ENCODE results near the gene DPH1.

Gene DPH1

GRCh38 chr17:2058586-2059546, 28.9 kb downstream of the DPH1 start:
- Histone ChIP-seq H3K9me3 (no peaks in the 10 kb centered on the region), H3K27me3 (peaks cover 8% of the 10 kb centered on the region), H3K36me3 (no peaks in the 10 kb centered on the region), H3K4me3 (ENCODE audit: low read depth, low read length) (no peak overlapping the region), H3K4me1 (no peaks in the 10 kb centered on the region)
- no peak for DNase-seq
- TF ChIP-seq CTCF (IDR thresholded peaks at IDR 0.05; ENCODE audit: low read depth, low read length) = peak; percentile 27; the same call in 1 of the 2 replicates

GRCh38 chr17:2059547-2060384, 29.8 kb downstream of the DPH1 start:
- Histone ChIP-seq H3K4me3 (ENCODE audit: low read depth, low read length) (no peak overlapping the region), H3K36me3 (no peaks in the 10 kb centered on the region; the same call in 1 of the 2 replicates), H3K4me1 (no peaks in the 10 kb centered on the region), H3K27me3 (no peaks in the 10 kb centered on the region), H3K9me3 (no peaks in the 10 kb centered on the region)
- TF ChIP-seq CTCF (IDR thresholded peaks at IDR 0.05; ENCODE audit: low read depth, low read length) = no peak
- no peak for DNase-seq

GRCh38 chr17:2060385-2060658, 30.4 kb downstream of the DPH1 start:
- H3K27me3 ChIP-seq = no peaks in the 10 kb centered on the region
- no peaks in the 10 kb centered on the region for H3K9me3 ChIP-seq
- no peak for DNase-seq
- no peaks in the 10 kb centered on the region; the same call in 1 of the 2 replicates for H3K36me3 ChIP-seq
- no peaks in the 10 kb centered on the region for H3K4me1 ChIP-seq
- no peak overlapping the region for H3K4me3 ChIP-seq (ENCODE audit: low read depth, low read length)
- no peak for TF ChIP-seq CTCF (IDR thresholded peaks at IDR 0.05; ENCODE audit: low read depth, low read length)

GRCh38 chr17:2060681-2061440, 30.9 kb downstream of the DPH1 start:
- Histone ChIP-seq H3K36me3 (no peaks in the 10 kb centered on the region; the same call in 1 of the 2 replicates), H3K4me3 (ENCODE audit: low read depth, low read length) (no peak overlapping the region), H3K4me1 (no peaks in the 10 kb centered on the region), H3K27me3 (no peaks in the 10 kb centered on the region), H3K9me3 (no peaks in the 10 kb centered on the region)
- TF ChIP-seq CTCF (IDR thresholded peaks at IDR 0.05; ENCODE audit: low read depth, low read length) = no peak
- no peak for DNase-seq

GRCh38 chr17:2061441-2061958, 31.5 kb downstream of the DPH1 start:
- no peaks in the 10 kb centered on the region for H3K27me3 ChIP-seq
- no peak for DNase-seq
- H3K4me1 ChIP-seq = no peaks in the 10 kb centered on the region
- no peak overlapping the region for H3K4me3 ChIP-seq (ENCODE audit: low read depth, low read length)
- no peaks in the 10 kb centered on the region for H3K9me3 ChIP-seq
- TF ChIP-seq CTCF (IDR thresholded peaks at IDR 0.05; ENCODE audit: low read depth, low read length) = no peak
- no peaks in the 10 kb centered on the region; the same call in 1 of the 2 replicates for H3K36me3 ChIP-seq

Data from BE2C (cell line).